Mammary epithelial cell (primary cell): Measurements from ENCODE around the gene EN2.

Experiments
- EZH2 ChIP-seq: IDR thresholded peaks from 2 replicates; pipeline ENCODE4 v1.6.1; 2012; ENCODE audit warnings: low read length, inconsistent platforms, borderline replicate concordance
- TF ChIP-seq, protein P1 (sequence below), 2 donors: IDR thresholded peaks in 1 of 2; conservative IDR thresholded peaks in 1 of 2; 2 replicates each; pipeline ENCODE4 v1.5.1; 2011 to 2012; ENCODE audit warnings: inconsistent platforms in 2 of 2, low read length in 2 of 2, mild to moderate bottlenecking in 2 of 2, control low read depth in 1 of 2, low read depth in 1 of 2; ENCODE audit not compliant: insufficient read depth in 1 of 2; ENCODE audit errors: extremely low read depth in 1 of 2

DNA sequence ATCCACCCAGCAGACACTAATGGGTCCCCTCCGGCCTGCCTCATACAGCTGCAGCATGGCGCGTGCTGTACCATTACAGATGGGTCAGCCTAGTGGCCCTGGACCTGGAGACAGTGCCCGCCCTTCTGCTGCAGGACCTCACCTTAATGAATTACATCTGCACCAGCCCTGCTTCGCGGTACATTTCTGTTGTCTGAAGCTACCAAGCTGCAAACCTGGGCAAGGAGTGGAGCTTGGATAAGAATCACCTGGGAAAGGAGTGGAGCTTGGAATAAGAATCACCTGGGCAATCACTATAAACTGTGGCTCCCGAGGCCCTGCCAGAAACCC is 33.0 kb upstream of the EN2 start:
- no peak for TF ChIP-seq EZH2
- TF ChIP-seq, protein P1, sequence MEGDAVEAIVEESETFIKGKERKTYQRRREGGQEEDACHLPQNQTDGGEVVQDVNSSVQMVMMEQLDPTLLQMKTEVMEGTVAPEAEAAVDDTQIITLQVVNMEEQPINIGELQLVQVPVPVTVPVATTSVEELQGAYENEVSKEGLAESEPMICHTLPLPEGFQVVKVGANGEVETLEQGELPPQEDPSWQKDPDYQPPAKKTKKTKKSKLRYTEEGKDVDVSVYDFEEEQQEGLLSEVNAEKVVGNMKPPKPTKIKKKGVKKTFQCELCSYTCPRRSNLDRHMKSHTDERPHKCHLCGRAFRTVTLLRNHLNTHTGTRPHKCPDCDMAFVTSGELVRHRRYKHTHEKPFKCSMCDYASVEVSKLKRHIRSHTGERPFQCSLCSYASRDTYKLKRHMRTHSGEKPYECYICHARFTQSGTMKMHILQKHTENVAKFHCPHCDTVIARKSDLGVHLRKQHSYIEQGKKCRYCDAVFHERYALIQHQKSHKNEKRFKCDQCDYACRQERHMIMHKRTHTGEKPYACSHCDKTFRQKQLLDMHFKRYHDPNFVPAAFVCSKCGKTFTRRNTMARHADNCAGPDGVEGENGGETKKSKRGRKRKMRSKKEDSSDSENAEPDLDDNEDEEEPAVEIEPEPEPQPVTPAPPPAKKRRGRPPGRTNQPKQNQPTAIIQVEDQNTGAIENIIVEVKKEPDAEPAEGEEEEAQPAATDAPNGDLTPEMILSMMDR (conservative IDR thresholded peaks at IDR 0.05 in 1 of 2, IDR thresholded peaks at IDR 0.05 in 1 of 2; ENCODE audit: extremely low read depth in 1 of 2, insufficient read depth in 1 of 2, low read depth in 1 of 2, low read length in 2 of 2): no peak
